ENCODE data around the gene MIOX. TPM values are rescaled to one million over a fixed set of nuclear protein-coding genes. Genes with fewer than 3 reads are reported as not detected.

MIOX gene
- total and polyA plus RNA-seq, 2 donors (not counting 3 experiments of a cell fraction or from before 2014, with no cell fraction given), result not detected

DNA sequence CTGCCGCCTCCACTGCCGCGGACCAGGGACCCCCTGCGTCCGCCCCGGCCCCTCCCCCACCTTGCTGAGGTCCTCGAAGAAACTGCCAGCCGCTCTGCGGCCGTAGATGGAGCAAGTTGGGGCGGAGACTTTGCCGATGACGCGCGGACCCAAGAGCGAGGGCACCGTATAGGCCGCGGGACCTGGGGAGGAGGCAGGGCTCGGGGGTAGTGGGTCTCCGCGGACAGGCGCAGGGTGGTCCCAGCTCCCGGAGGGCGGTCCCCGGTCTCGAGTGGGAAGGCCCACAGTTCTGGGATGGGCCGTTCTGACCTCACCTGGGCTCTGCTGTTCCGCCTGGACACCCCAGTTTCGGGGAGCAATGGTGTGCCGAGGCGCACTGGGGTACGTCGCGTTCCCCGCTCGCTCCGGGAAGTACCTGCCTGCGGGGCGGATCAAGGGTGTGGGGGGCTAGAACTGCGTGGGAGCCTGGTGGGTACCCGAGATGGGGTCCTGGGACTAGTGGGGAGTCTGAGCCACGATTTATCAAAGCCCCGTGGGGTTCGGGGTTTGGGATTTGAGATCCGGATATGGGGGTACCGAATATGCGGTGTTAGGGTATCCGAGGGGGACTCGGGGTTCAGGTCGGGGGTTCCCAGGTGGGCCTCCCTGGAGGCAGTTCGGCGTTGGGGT is 44.4 kb downstream of the MIOX start:
- FAIRE-seq (peak; percentile 62), DNase-seq (ENCODE audit: low read depth, low spot score) (peak; percentile 27)
- Histone ChIP-seq H3K4me1 (ENCODE audit: control insufficient read depth, extremely low read depth, insufficient read depth, low read length) (peaks cover 23% of the 10 kb centered on the region), H3K36me3 (ENCODE audit: control insufficient read depth in 2 of 2, extremely low read depth in 1 of 2, insufficient read depth in 2 of 2, low read length in 2 of 2) (no peaks in the 10 kb centered on the region), H3K79me2 (ENCODE audit: control insufficient read depth, insufficient read depth, low read length) (no peaks in the 10 kb centered on the region), H3K9me1 (replicated peaks; ENCODE audit: control insufficient read depth, extremely low read depth, insufficient read depth, low read length) (no peaks in the 10 kb centered on the region), H3K4me2 (ENCODE audit: insufficient read depth, low read length) (peak overlapping the region; percentile 72), H3K4me3 (replicated peaks in 1 of 3; ENCODE audit: insufficient read depth in 1 of 3, low read depth in 1 of 3, low read length in 3 of 3) (no peak overlapping the region), H3K27ac (ENCODE audit: insufficient read depth, low read depth, low read length) (no peak overlapping the region), H2AFZ (ENCODE audit: low read depth, low read length) (no peak overlapping the region), H3K9me3 (replicated peaks; ENCODE audit: control insufficient read depth, insufficient read depth, low read length) (no peaks in the 10 kb centered on the region), H3K27me3 (ENCODE audit: control insufficient read depth in 2 of 2, insufficient read depth in 2 of 2, low read length in 2 of 2) (peaks cover 3 to 13% of the 10 kb centered on the region in 2 experiments), H3K9ac (replicated peaks; ENCODE audit: extremely low read depth, insufficient read depth, low read length) (no peak overlapping the region), H4K20me1 (replicated peaks; ENCODE audit: control insufficient read depth, extremely low read depth, insufficient read depth, low read length) (no peaks in the 10 kb centered on the region)
- dilution Hi-C loops (cut with MboI; ENCODE audit: extremely low pct_ligation_motif_present, low sequenced_read_pairs), result no loop called here
- POLR2A ChIA-PET, result no interaction called here
- BruUV-seq (replicated peaks), result no TSS peak
- CTCF ChIA-PET, result interaction anchor here (0.5 to 1.7 kb wide), 2 partner anchors 26 to 89 kb away, joined by 3 to 10 read pairs; no protein-coding TSS in a partner anchor
- TF ChIP-seq FOS (IDR thresholded peaks at IDR 0.05; ENCODE audit: borderline replicate concordance, insufficient read depth, low read length) (no peak), POLR2AphosphoS5 (IDR thresholded peaks at IDR 0.05; ENCODE audit: insufficient read depth, low read depth, low read length) (no peak), JUN (IDR thresholded peaks at IDR 0.05; ENCODE audit: borderline replicate concordance, insufficient read depth, insufficient read length, low read depth) (no peak), MYC (IDR thresholded peaks at IDR 0.05; ENCODE audit: low read depth, low read length) (no peak), MAX (IDR thresholded peaks at IDR 0.05; ENCODE audit: insufficient read depth, insufficient read length) (no peak), EZH2 (IDR thresholded peaks at IDR 0.05; ENCODE audit: borderline replicate concordance, low read depth, low read length, severe bottlenecking) (no peak), POLR2A (IDR thresholded peaks at IDR 0.05; ENCODE audit: low read depth, low read length) (no peak), GATA2 (IDR thresholded peaks at IDR 0.05; ENCODE audit: insufficient read depth, insufficient read length, low read depth, low read length) (no peak)
- TF ChIP-seq, protein P1, sequence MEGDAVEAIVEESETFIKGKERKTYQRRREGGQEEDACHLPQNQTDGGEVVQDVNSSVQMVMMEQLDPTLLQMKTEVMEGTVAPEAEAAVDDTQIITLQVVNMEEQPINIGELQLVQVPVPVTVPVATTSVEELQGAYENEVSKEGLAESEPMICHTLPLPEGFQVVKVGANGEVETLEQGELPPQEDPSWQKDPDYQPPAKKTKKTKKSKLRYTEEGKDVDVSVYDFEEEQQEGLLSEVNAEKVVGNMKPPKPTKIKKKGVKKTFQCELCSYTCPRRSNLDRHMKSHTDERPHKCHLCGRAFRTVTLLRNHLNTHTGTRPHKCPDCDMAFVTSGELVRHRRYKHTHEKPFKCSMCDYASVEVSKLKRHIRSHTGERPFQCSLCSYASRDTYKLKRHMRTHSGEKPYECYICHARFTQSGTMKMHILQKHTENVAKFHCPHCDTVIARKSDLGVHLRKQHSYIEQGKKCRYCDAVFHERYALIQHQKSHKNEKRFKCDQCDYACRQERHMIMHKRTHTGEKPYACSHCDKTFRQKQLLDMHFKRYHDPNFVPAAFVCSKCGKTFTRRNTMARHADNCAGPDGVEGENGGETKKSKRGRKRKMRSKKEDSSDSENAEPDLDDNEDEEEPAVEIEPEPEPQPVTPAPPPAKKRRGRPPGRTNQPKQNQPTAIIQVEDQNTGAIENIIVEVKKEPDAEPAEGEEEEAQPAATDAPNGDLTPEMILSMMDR (IDR thresholded peaks at IDR 0.05; ENCODE audit: extremely low read depth in 1 of 2, insufficient read depth in 1 of 2, low read depth in 1 of 2, low read length in 2 of 2), result no peak
- intact Hi-C loops (cut with micrococcal nuclease), result no loop called here
